Measurements from ENCODE around the gene ZNF597. TPM values are rescaled to one million over a fixed set of nuclear protein-coding genes. Genes with fewer than 3 reads are reported as not detected.
A peak's percentile ranks its signal among the peaks of the same experiment; 100 is the strongest.

The ZNF597 gene
- total and polyA plus RNA-seq, 10 donors, result 0.78 to 4.6 (median 3.2) TPM

DNA sequence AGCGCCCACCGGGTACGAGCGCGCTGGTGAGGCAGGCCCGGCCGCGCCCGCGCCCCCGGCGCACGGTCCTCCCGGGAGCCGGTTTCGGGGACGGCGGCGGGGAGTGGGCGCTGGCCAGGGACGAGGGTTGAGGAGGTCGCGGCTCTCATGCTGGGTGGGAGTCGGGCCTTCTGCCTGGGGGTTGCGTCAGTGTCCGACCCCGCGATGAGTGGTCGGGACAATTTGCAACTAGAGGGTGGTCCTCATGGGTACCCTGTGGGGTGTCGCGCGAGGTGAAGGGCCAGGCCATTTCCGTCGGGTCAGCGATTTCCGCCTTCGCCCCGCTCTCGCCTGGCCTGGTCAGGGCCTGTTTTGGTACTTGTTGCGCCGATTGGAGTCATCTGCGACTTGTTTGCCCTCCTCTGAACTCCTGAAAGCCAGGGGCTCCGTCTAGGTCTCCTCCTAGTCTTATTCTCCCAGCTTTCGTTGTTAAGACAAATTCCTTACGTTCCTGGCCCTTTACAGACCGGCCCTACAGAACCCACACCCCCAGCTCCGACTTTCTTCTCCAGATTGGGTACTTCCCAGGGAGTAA is 15.1 kb upstream of the ZNF597 start:
- 0 to 2% (median 1%) methylated on average over 24 to 47 of the region's 47 CpGs for WGBS, 5 donors
- intact Hi-C loops (cut with DNase I; ENCODE audit: low total_unique reads), result no loop called here
- TF ChIP-seq POLR2AphosphoS5 (IDR thresholded peaks at IDR 0.05) (no peak), POLR2A (IDR thresholded peaks at IDR 0.05) (no peak)
- TF ChIP-seq, protein P1, sequence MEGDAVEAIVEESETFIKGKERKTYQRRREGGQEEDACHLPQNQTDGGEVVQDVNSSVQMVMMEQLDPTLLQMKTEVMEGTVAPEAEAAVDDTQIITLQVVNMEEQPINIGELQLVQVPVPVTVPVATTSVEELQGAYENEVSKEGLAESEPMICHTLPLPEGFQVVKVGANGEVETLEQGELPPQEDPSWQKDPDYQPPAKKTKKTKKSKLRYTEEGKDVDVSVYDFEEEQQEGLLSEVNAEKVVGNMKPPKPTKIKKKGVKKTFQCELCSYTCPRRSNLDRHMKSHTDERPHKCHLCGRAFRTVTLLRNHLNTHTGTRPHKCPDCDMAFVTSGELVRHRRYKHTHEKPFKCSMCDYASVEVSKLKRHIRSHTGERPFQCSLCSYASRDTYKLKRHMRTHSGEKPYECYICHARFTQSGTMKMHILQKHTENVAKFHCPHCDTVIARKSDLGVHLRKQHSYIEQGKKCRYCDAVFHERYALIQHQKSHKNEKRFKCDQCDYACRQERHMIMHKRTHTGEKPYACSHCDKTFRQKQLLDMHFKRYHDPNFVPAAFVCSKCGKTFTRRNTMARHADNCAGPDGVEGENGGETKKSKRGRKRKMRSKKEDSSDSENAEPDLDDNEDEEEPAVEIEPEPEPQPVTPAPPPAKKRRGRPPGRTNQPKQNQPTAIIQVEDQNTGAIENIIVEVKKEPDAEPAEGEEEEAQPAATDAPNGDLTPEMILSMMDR (IDR thresholded peaks at IDR 0.05 in 8 of 11, conservative IDR thresholded peaks at IDR 0.05 in 3 of 11), result no peak
- peaks cover 27 to 72% (median 58%) of the 10 kb centered on the region in 6 donors for H3K4me1 ChIP-seq
- peak overlapping the region; percentile 60 to 87 (median 72) for H3K4me3 ChIP-seq
- DNase-seq, result no peak
- H3K36me3 ChIP-seq, result peaks cover 0 to 11% (median 0%) of the 10 kb centered on the region in 6 donors
- H3K9me3 ChIP-seq, result no peaks in the 10 kb centered on the region
- H3K27me3 ChIP-seq (replicated peaks in 1 of 7), result no peaks in the 10 kb centered on the region
- H3K27ac ChIP-seq, result peak overlapping the region; percentile 93 to 99 (median 98)

DNA sequence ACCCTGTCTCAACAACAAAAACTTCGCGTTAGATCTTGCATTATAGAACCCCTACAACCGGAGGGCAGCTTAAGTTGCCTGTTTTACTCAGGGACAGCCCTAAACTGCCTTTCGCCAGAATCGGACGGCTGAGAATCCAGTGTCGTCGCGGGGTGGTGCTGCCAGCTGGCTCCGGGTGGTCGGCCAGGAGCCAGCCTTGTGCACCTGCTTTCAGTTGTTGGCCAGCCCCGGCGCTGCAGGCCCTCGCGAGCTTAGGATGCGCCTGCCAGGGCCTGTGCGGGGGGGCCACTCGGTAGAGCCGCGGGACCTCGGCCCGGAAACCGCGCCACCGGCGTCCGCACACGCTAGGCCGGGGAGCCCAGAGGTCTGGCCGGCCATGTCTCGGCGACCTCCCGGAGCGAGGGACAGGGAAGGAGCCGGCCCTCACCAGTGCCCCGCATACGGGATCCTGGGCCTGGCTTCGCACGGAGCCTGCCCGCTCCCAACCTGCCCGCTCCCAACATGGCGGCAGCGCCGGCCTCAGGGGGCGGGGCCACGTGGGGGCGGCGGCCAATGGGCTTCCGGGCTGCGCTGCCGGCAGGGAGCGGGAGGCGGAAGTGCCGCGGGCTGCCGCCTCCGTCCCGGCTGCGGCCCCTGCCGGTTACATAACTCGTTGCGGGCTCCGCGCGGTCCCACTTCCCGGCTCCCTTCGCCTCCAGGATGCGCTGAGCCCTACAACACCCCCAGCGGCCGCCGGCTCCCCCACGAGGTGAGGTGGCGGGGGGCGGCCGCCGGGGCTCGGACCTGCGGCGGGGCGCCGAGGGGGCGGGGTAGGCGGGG is 14.3 kb upstream of the ZNF597 start:
- Histone ChIP-seq H3K4me1 (peaks cover 27 to 65% (median 56%) of the 10 kb centered on the region in 6 donors), H3K27me3 (replicated peaks in 1 of 7) (no peaks in the 10 kb centered on the region), H3K9me3 (no peaks in the 10 kb centered on the region), H3K36me3 (peaks cover 0 to 10% (median 0%) of the 10 kb centered on the region in 6 donors), H3K4me3 (peak overlapping the region; percentile 60 to 87 (median 72)), H3K27ac (peak overlapping the region; percentile 93 to 99 (median 98))
- intact Hi-C loops (cut with DNase I; ENCODE audit: low total_unique reads), result no loop called here
- DNase-seq, result peak; percentile 97
- TF ChIP-seq, protein P1 (IDR thresholded peaks at IDR 0.05 in 8 of 11, conservative IDR thresholded peaks at IDR 0.05 in 3 of 11), result peak in 9 of 11 experiments; percentile 23 to 82 (median 65)
- TF ChIP-seq POLR2AphosphoS5 (IDR thresholded peaks at IDR 0.05) (peak; percentile 90 to 93 (median 90)), POLR2A (IDR thresholded peaks at IDR 0.05) (peak in 1 of 3 donors; percentile 53)
- WGBS, 5 donors, result 0 to 4% (median 2%) methylated on average over 3 to 83 of the region's 83 CpGs

DNA sequence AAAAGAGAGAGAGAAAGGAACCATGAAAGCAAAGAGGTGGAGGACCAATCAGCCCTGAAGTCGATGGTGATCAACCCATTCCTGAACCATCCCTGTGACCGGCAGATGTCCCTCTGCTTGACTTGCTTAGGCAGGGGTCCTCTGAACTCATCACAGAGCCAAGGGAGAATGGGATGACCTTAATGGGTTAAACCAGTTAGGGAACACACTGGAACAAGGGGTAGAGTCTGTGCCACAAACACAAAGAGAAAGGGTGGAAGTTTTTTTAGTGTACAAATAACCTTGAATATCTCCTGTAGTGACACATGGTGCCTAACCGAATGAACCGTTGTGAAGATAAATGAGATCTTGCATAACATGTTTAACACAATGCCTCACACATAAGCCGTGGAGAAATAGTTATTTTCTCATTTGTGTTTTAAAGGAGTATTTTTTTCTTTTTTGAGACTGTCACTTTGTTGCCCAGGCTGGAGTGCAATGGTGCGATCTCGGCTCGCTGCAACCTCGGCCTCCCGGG is 11.4 kb upstream of the ZNF597 start:
- DNase-seq, result no peak
- 77 to 87% (median 83%) methylated on average over 10 of the region's 10 CpGs for WGBS, 5 donors
- H3K4me1 ChIP-seq, result peaks cover 14 to 60% (median 33%) of the 10 kb centered on the region in 6 donors
- H3K27me3 ChIP-seq (replicated peaks in 1 of 7), result no peaks in the 10 kb centered on the region
- H3K27ac ChIP-seq, result peak overlapping the region in 1 of 8 donors; percentile 2
- no peaks in the 10 kb centered on the region for H3K9me3 ChIP-seq
- H3K4me3 ChIP-seq, result no peak overlapping the region
- intact Hi-C loops (cut with DNase I; ENCODE audit: low total_unique reads), result no loop called here
- peaks cover 0 to 20% (median 0%) of the 10 kb centered on the region in 6 donors for H3K36me3 ChIP-seq
- TF ChIP-seq, protein P1 (IDR thresholded peaks at IDR 0.05 in 8 of 11, conservative IDR thresholded peaks at IDR 0.05 in 3 of 11), result no peak
- no peak for TF ChIP-seq POLR2A (IDR thresholded peaks at IDR 0.05)
- TF ChIP-seq POLR2AphosphoS5 (IDR thresholded peaks at IDR 0.05), result no peak

DNA sequence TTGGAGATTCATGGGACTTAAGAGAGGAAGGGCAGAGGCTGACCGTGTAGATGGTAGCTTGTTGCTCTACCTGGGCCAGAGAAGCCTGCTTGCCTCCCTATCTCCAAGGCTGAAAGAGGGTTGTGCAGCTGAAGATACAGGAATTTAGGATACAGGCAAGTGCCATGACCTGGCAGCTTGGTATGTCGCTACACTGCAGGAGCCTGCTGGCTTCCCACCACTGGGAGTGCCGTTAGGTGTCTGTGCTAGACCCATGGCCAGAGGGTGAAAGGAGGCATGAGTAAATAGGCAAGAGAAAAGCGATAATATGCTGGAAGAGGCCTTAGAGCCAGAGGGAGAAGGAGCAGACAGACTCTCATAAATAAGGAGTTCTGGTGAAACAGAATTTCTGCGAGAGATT is 10.8 kb upstream of the ZNF597 start:
- no peak for TF ChIP-seq POLR2AphosphoS5 (IDR thresholded peaks at IDR 0.05)
- TF ChIP-seq, protein P1 (IDR thresholded peaks at IDR 0.05 in 8 of 11, conservative IDR thresholded peaks at IDR 0.05 in 3 of 11), result no peak
- TF ChIP-seq POLR2A (IDR thresholded peaks at IDR 0.05), result no peak
- Histone ChIP-seq H3K4me3 (no peak overlapping the region), H3K36me3 (peaks cover 0 to 26% (median 2%) of the 10 kb centered on the region in 6 donors), H3K27me3 (replicated peaks in 1 of 7) (no peaks in the 10 kb centered on the region), H3K27ac (no peak overlapping the region), H3K9me3 (no peaks in the 10 kb centered on the region), H3K4me1 (peaks cover 8 to 57% (median 27%) of the 10 kb centered on the region in 6 donors)
- WGBS, 5 donors, result 83 to 96% (median 92%) methylated on average over 5 of the region's 5 CpGs
- intact Hi-C loops (cut with DNase I; ENCODE audit: low total_unique reads), result no loop called here
- no peak for DNase-seq
